MCF 10A (cell line): ENCODE measurements around the gene OPRL1. TPM values are rescaled to one million over a fixed set of nuclear protein-coding genes. Genes with fewer than 3 reads are reported as not detected.
"Not testable (repeated sequence)": the region's sequence is repeated elsewhere in the genome, so short reads cannot be mapped to it uniquely, and the experiment has no call there.

Source experiments
- BruUV-seq: library from RNA; stranded (reverse); fragments of 400-500 nt; replicated peaks from 2 replicates; lab custom pipeline; 2021; lab: Mats Ljungman, UMichigan
- CTCF ChIA-PET: fragments of 300-600 bp; sonication (Branson Sonifier 250); formaldehyde crosslinking; extraction: SDS; loops from one replicate; lab custom pipeline; 2021; ENCODE audit warnings: antibody characterized with exemption, inconsistent platforms; lab: Yijun Ruan, JAX
- POLR2A ChIA-PET: fragments of 300-600, 350-650 bp; sonication (Branson Sonifier 250); formaldehyde crosslinking; extraction: SDS; loops from one replicate; lab custom pipeline; 2020; ENCODE audit warnings: antibody characterized with exemption, inconsistent platforms; lab: Yijun Ruan, JAX
- DNase-seq: peaks from one replicate; pipeline ENCODE4 v3.0.0-alpha.2; 2018; ENCODE audit not compliant: unreplicated experiment
- H3K27ac Mint-ChIP-seq: one replicate; pipeline ENCODE4 v1.8.0; 2022; ENCODE audit warnings: mild to moderate bottlenecking, low read depth, mixed read lengths; ENCODE audit not compliant: unreplicated experiment
- H3K27me3 Mint-ChIP-seq: one replicate; pipeline ENCODE4 v1.8.0; 2022; ENCODE audit warnings: mixed read lengths; ENCODE audit not compliant: insufficient read depth, unreplicated experiment
- H3K36me3 Mint-ChIP-seq: one replicate; pipeline ENCODE4 v1.8.0; 2022; ENCODE audit warnings: mild to moderate bottlenecking, moderate library complexity, mixed read lengths; ENCODE audit not compliant: insufficient read depth, unreplicated experiment
- H3K4me1 Mint-ChIP-seq: one replicate; pipeline ENCODE4 v1.8.0; 2022; ENCODE audit warnings: mixed read lengths; ENCODE audit not compliant: insufficient read depth, unreplicated experiment
- H3K4me3 Mint-ChIP-seq: one replicate; pipeline ENCODE4 v1.8.0; 2022; ENCODE audit warnings: mild to moderate bottlenecking, moderate library complexity, mixed read lengths; ENCODE audit not compliant: unreplicated experiment
- H3K9me3 Mint-ChIP-seq: one replicate; pipeline ENCODE4 v1.8.0; 2022; ENCODE audit warnings: mixed read lengths; ENCODE audit not compliant: unreplicated experiment
- intact Hi-C: fragments of 100-400 bp; cut with micrococcal nuclease; formaldehyde crosslinking; loops from 2 replicates; pipeline ENCODE4 v1.14.1; 2022
- total RNA-seq: library from RNA; stranded (reverse); gene quantifications from 2 replicates; pipeline ENCODE4 v1.2.3, GENCODE V29; 2022
- TF ChIP-seq, protein P1 (sequence below): fragments of 200-600 bp; IDR thresholded peaks from one replicate; pipeline ENCODE4 v1.8.0; 2022; ENCODE audit warnings: antibody characterized with exemption, mild to moderate bottlenecking; ENCODE audit not compliant: unreplicated experiment

Gene OPRL1
- total RNA-seq, 1 experiment from 2014 or later: 0.12 TPM

DNA sequence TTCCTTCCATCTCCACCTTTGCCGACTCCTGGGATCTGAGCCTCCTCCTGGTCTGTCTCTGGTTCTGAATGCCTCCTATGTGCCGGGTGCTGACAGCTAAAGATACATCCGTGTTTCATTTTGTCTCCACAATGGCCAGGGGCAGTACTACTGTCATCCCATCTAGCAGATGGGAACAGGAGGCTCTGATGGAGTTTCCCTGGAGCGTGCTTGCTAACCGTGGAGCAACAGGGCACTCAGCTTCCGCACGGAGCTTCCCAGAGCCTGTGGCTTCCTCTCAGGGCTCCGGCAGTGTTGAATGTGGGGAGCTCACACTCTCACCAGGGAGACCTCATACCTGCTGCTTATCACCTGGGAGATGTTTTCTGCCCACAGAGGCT, 39.4 kb downstream of the OPRL1 start:
- CTCF ChIA-PET: interaction anchor here (0.6 to 5.7 kb wide), 18 partner anchors 15 to 623 kb away, joined by 3 to 93 read pairs (median 5); partner anchors contain the start of genes LKAAEAR1, OPRL1, RGS19 and SAMD10
- POLR2A ChIA-PET: no interaction called here
- Mint-ChIP-seq H3K36me3 (no peaks in the 10 kb centered on the region), H3K4me3 (no peak overlapping the region), H3K4me1 (no peaks in the 10 kb centered on the region), H3K27ac (no peak overlapping the region), H3K9me3 (no peaks in the 10 kb centered on the region), H3K27me3 (peaks cover 33% of the 10 kb centered on the region)
- intact Hi-C loops: no loop called here
- TF ChIP-seq, protein P1, sequence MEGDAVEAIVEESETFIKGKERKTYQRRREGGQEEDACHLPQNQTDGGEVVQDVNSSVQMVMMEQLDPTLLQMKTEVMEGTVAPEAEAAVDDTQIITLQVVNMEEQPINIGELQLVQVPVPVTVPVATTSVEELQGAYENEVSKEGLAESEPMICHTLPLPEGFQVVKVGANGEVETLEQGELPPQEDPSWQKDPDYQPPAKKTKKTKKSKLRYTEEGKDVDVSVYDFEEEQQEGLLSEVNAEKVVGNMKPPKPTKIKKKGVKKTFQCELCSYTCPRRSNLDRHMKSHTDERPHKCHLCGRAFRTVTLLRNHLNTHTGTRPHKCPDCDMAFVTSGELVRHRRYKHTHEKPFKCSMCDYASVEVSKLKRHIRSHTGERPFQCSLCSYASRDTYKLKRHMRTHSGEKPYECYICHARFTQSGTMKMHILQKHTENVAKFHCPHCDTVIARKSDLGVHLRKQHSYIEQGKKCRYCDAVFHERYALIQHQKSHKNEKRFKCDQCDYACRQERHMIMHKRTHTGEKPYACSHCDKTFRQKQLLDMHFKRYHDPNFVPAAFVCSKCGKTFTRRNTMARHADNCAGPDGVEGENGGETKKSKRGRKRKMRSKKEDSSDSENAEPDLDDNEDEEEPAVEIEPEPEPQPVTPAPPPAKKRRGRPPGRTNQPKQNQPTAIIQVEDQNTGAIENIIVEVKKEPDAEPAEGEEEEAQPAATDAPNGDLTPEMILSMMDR: no peak
- no TSS peak for BruUV-seq
- no peak for DNase-seq

DNA sequence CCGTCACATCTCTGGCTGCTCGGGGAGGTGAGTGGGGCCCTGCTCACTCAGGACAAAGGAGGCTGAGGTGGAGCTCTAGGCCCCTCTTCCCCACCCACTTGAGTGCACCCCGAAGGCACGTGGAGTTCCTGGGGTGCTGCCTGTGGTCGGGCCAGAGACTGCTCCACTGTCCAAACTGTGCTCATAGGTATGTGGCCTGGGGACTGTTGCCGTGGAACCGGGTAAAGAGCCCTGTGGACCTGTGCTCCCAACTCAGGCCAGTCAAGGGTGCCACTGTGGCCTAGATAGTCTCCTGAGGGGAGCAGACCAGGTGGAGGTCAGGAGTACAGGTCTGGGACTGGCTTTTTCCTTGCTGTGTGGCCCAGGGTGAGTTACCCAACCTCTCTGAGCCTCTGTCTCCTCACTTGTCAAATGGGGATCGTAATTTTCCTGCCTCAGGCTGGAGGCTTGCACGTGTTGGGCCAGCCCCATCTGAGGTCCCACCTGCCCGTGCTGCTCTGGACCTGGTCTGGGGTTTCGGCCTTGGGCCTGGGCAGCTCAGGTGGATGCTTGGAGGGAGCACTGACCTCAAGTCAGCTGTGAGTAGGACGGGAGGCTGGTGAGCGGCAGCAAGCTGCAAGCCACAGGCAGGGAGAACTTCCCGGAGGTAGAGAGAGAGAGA, 39.9 kb downstream of the OPRL1 start:
- TF ChIP-seq, protein P1: no peak
- ChIA-PET POLR2A (interaction anchor here (0.6 to 1.6 kb wide), 6 partner anchors 8 to 412 kb away, joined by 3 to 6 read pairs (median 4); partner anchors contain the start of genes ARFRP1, LKAAEAR1 and ZGPAT), CTCF (interaction anchor here (0.6 to 5.7 kb wide), 35 partner anchors 9 to 920 kb away, joined by 3 to 93 read pairs (median 5); partner anchors contain the start of genes C20orf204, LKAAEAR1, OPRL1 and RGS19)
- H3K9me3 Mint-ChIP-seq: no peaks in the 10 kb centered on the region
- intact Hi-C loops: loop anchor here (1.0 to 2.0 kb wide), 3 partner anchors 37 to 141 kb away; partner anchors contain the start of gene SAMD10
- no peaks in the 10 kb centered on the region for H3K36me3 Mint-ChIP-seq
- BruUV-seq: no TSS peak
- H3K27me3 Mint-ChIP-seq: peaks cover 38% of the 10 kb centered on the region
- no peaks in the 10 kb centered on the region for H3K4me1 Mint-ChIP-seq
- no peak for DNase-seq
- no peak overlapping the region for H3K27ac Mint-ChIP-seq
- no peak overlapping the region for H3K4me3 Mint-ChIP-seq

DNA sequence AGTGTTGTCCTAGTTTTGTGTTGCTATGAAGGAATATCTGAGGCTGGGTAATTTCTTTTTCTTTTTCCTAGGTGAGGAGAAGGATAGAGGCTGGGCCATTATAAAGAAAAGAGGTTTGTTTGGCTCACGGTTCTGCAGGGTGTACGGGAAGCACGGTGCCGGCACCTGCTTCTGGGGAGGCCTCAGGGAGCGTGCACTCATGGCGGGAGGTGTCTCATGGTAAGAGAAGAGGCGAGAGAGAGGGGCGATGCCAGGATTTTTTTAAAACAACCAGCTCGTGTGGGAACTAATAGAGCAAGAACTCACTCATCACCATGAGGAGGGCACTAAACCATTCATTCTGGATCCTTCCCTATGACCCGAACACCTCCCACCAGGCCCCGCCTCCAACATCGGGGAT, 41.7 kb downstream of the OPRL1 start:
- ChIA-PET POLR2A (interaction anchor here (1.0 to 1.8 kb wide), 4 partner anchors 35 to 141 kb away, joined by 3 to 6 read pairs (median 4); partner anchors contain the start of gene PRPF6), CTCF (interaction anchor here (0.9 to 5.7 kb wide), 15 partner anchors 11 to 577 kb away, joined by 3 to 93 read pairs (median 4); partner anchors contain the start of genes C20orf204, LKAAEAR1, OPRL1 and RGS19)
- intact Hi-C loops: loop anchor here (2.0 kb wide), 1 partner anchor 143 kb away; the partner anchor contains the start of gene SAMD10
- H3K4me3 Mint-ChIP-seq: no peak overlapping the region
- no peaks in the 10 kb centered on the region for H3K36me3 Mint-ChIP-seq
- no peaks in the 10 kb centered on the region for H3K9me3 Mint-ChIP-seq
- no peaks in the 10 kb centered on the region for H3K4me1 Mint-ChIP-seq
- BruUV-seq: no TSS peak
- H3K27ac Mint-ChIP-seq: no peak overlapping the region
- peaks cover 47% of the 10 kb centered on the region for H3K27me3 Mint-ChIP-seq
- no peak for DNase-seq
- TF ChIP-seq, protein P1: no peak

DNA sequence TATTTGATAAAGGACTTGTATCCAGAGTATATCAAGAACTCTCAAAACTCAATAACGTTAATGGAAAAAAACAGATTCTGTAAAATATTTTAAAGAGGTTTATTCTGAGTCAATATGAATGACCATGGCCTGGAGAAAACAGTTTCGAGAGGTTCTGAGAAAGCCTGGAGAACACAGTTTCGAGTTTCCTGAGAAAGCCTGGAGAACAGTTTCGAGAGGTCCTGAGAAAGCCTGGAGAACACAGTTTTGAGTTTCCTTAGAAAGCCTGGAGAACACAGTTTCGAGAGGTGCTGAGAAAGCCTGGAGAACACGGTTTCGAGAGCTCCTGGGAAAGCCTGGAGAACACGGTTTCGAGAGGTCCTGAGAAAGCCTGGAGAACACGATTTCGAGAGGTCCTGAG, 43.0 kb downstream of the OPRL1 start:
- POLR2A ChIA-PET: interaction anchor here (1.8 kb wide), 1 partner anchor 40 kb away, joined by 4 read pairs; no protein-coding TSS in a partner anchor
- H3K4me1 Mint-ChIP-seq, H3K9me3 Mint-ChIP-seq, H3K4me3 Mint-ChIP-seq, H3K36me3 Mint-ChIP-seq, BruUV-seq, DNase-seq, intact Hi-C loops, H3K27ac Mint-ChIP-seq: not testable (repeated sequence)
- CTCF ChIA-PET: interaction anchor here (0.7 to 5.7 kb wide), 4 partner anchors 12 to 812 kb away, joined by 3 to 93 read pairs (median 15); partner anchors contain the start of genes LKAAEAR1, OPRL1 and RGS19
- H3K27me3 Mint-ChIP-seq: peaks cover 48% of the 10 kb centered on the region

DNA sequence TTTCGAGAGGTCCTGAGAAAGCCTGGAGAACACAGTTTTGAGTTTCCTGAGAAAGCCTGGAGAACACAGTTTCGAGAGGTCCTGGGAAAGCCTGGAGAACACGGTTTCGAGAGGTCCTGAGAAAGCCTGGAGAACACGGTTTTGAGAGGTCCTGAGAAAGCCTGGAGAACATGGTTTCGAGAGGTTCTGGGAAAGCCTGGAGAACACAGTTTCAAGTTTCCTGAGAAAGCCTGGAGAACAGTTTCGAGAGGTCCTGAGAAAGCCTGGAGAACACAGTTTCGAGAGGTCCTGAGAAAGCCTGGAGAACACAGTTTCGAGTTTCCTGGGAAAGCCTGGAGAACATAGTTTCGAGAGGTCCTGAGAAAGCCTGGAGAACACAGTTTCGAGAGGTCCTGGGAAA, 43.6 kb downstream of the OPRL1 start:
- H3K9me3 Mint-ChIP-seq, BruUV-seq, intact Hi-C loops, CTCF ChIA-PET, H3K4me3 Mint-ChIP-seq, POLR2A ChIA-PET, H3K4me1 Mint-ChIP-seq, DNase-seq, H3K27ac Mint-ChIP-seq, H3K36me3 Mint-ChIP-seq: not testable (repeated sequence)
- peaks cover 54% of the 10 kb centered on the region for H3K27me3 Mint-ChIP-seq
